ENCODE data around the gene PAM. TPM values are rescaled to one million over a fixed set of nuclear protein-coding genes. Genes with fewer than 3 reads are reported as not detected.

Gene PAM
- total and polyA plus RNA-seq, 7 donors: 14.3 to 261 (median 198) TPM

DNA sequence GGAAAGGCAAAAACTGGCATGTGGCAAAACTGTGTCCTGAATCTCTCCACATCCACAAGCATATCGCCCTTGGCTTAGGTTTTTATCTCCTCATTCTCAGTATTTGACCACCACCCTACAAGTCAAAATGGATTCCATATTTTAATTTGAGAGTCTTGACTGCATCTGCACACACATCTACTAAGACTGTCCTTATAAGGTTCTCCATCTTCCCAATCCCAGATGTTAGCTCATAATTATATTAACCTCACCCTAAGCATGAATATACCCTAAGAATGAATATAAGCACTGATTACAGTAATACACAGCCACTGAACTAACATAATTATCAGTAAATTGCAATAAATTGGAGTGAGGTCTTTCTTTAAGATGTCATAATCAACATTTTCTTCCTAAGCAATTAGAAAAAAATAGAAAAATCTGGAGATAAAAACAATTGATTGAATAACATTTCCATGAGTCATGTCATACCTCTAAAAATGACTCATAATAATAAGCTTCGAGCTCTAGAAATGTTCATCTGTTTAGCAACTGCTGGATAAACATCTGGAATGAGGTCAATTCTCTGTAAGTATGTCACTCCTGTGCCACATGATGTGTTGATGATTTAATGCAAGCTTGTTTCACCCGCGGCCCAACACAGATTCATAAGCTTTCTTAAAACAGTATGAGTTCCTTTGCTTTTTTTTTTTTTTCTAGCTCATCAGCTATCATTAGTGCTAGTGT is 39.9 kb upstream of the PAM start:
- Histone ChIP-seq H3K27me3 (no peaks in the 10 kb centered on the region), H3K27ac (peak overlapping the region in 1 of 4 donors; percentile 45), H3K36me3 (no peaks in the 10 kb centered on the region), H3K9me3 (no peaks in the 10 kb centered on the region), H3K4me3 (no peak overlapping the region), H3K4me1 (peaks cover 0 to 14% (median 0%) of the 10 kb centered on the region in 4 donors)
- intact Hi-C loops (cut with DNase I): no loop called here
- TF ChIP-seq POLR2AphosphoS5 (IDR thresholded peaks at IDR 0.05): peak in 1 of 4 donors; percentile 17
- TF ChIP-seq, protein P1, sequence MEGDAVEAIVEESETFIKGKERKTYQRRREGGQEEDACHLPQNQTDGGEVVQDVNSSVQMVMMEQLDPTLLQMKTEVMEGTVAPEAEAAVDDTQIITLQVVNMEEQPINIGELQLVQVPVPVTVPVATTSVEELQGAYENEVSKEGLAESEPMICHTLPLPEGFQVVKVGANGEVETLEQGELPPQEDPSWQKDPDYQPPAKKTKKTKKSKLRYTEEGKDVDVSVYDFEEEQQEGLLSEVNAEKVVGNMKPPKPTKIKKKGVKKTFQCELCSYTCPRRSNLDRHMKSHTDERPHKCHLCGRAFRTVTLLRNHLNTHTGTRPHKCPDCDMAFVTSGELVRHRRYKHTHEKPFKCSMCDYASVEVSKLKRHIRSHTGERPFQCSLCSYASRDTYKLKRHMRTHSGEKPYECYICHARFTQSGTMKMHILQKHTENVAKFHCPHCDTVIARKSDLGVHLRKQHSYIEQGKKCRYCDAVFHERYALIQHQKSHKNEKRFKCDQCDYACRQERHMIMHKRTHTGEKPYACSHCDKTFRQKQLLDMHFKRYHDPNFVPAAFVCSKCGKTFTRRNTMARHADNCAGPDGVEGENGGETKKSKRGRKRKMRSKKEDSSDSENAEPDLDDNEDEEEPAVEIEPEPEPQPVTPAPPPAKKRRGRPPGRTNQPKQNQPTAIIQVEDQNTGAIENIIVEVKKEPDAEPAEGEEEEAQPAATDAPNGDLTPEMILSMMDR (IDR thresholded peaks at IDR 0.05): no peak
- DNase-seq: no peak
- WGBS, 2 donors: 75 to 80% methylated on average over 4 of the region's 4 CpGs

DNA sequence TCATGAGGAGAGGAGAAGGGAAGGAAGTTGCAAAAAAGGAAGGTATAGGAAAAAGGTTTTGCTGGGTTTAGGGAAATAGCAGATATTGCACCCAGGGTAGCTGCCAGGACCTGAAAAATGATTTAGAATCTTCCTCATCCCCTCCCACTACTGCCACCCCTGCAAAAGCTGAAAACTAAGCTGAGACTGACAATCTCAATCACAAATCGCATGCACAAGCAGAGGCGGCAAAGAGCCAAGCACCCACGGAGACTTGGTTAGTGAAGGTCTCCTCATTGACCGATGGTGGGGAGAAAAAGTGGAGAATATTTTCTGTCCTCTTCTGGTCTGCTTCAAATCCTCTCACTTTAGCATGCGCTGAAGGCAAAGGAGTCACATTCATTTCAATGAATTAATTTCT is 39.1 kb upstream of the PAM start:
- no peak for DNase-seq
- intact Hi-C loops (cut with DNase I): no loop called here
- Histone ChIP-seq H3K9me3 (no peaks in the 10 kb centered on the region), H3K4me1 (peaks cover 0 to 14% (median 0%) of the 10 kb centered on the region in 4 donors), H3K27me3 (no peaks in the 10 kb centered on the region), H3K4me3 (no peak overlapping the region), H3K36me3 (no peaks in the 10 kb centered on the region), H3K27ac (no peak overlapping the region)
- 96 to 98% methylated on average over 5 of the region's 5 CpGs for whole genome bisulfite sequencing, 2 donors
- TF ChIP-seq EP300 (IDR thresholded peaks at IDR 0.05) (no peak), POLR2A (IDR thresholded peaks at IDR 0.05) (no peak), POLR2AphosphoS5 (IDR thresholded peaks at IDR 0.05) (no peak)
- TF ChIP-seq, protein P1 (IDR thresholded peaks at IDR 0.05): no peak

DNA sequence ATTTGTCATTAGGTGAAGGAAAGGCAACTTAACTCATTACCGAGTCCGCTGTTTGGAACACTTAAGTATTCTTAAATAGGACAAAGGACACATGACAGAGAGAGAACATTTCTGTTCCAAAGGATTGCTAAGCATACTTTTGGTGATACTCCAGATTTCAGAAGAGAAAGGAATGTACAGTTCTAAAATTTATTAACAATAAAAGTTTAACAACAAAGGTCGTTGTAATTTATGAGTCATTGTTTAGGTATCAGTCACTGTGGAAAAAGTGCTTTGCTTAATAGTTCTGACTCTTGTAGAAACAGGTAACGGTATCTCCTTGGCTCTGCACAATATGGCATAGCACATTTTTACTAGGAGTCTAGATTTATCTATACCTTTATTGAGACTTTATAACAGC is 36.3 kb upstream of the PAM start:
- TF ChIP-seq, protein P1 (IDR thresholded peaks at IDR 0.05): no peak
- TF ChIP-seq EP300 (IDR thresholded peaks at IDR 0.05) (no peak), POLR2A (IDR thresholded peaks at IDR 0.05) (no peak), POLR2AphosphoS5 (IDR thresholded peaks at IDR 0.05) (no peak)
- no peak overlapping the region for H3K4me3 ChIP-seq
- H3K4me1 ChIP-seq: peaks cover 0 to 14% (median 0%) of the 10 kb centered on the region in 4 donors
- intact Hi-C loops (cut with DNase I): no loop called here
- H3K27me3 ChIP-seq: no peaks in the 10 kb centered on the region
- no peaks in the 10 kb centered on the region for H3K36me3 ChIP-seq
- no peaks in the 10 kb centered on the region for H3K9me3 ChIP-seq
- WGBS, 2 donors: 64 to 75% methylated on average over 4 of the region's 4 CpGs
- no peak for DNase-seq
- no peak overlapping the region for H3K27ac ChIP-seq

DNA sequence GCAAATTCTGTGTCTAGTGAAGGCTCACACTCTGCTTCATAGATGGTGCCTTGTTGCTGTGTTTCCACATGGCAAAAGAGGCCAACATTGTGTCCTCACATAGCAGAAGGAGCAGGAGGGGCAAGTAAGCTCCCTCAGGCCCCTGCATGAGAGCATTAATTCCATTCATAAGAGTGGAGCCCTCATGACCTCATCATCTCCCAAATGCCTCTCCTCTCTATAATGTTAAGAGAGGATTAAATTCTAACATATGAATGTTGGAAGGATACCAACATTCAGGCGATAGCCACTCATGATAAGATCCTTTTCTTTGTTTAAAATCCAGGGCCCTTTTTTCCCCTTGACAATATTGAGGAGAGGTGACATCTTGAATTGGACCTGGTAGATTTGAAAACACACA is 35.2 kb upstream of the PAM start:
- peaks cover 0 to 14% (median 0%) of the 10 kb centered on the region in 4 donors for H3K4me1 ChIP-seq
- H3K27ac ChIP-seq: no peak overlapping the region
- no peaks in the 10 kb centered on the region for H3K9me3 ChIP-seq
- no peak for TF ChIP-seq EP300 (IDR thresholded peaks at IDR 0.05)
- TF ChIP-seq POLR2AphosphoS5 (IDR thresholded peaks at IDR 0.05): no peak
- TF ChIP-seq, protein P1 (IDR thresholded peaks at IDR 0.05): no peak
- TF ChIP-seq POLR2A (IDR thresholded peaks at IDR 0.05): no peak
- H3K27me3 ChIP-seq: no peaks in the 10 kb centered on the region
- 86 to 93% methylated on average over 1 of the region's 1 CpG for WGBS, 2 donors
- no peaks in the 10 kb centered on the region for H3K36me3 ChIP-seq
- intact Hi-C loops (cut with DNase I): no loop called here
- DNase-seq: no peak
- H3K4me3 ChIP-seq: no peak overlapping the region

DNA sequence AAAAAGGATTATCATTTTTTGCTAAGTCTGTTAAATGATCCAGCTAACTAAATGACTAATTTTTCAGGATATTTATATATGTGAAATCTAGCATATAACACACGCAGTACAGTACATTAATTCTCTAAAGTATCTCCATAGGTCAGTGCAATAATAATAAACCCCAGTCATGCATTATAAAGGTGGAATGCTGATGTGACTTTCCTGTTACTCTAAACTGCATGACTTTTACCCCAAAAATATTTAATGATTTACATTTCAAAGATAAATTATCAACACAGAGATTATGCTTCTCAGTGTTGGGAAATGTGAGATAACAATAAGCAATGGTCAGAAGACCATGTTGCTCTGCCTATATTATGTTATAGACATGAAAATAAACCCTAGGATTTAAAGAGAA is 34.1 kb upstream of the PAM start:
- H3K27ac ChIP-seq: no peak overlapping the region
- H3K36me3 ChIP-seq: no peaks in the 10 kb centered on the region
- H3K4me1 ChIP-seq: peaks cover 0 to 14% (median 0%) of the 10 kb centered on the region in 4 donors
- no peaks in the 10 kb centered on the region for H3K9me3 ChIP-seq
- no peak for DNase-seq
- H3K27me3 ChIP-seq: no peaks in the 10 kb centered on the region
- intact Hi-C loops (cut with DNase I): no loop called here
- H3K4me3 ChIP-seq: no peak overlapping the region
- TF ChIP-seq EP300 (IDR thresholded peaks at IDR 0.05) (no peak), POLR2A (IDR thresholded peaks at IDR 0.05) (no peak), POLR2AphosphoS5 (IDR thresholded peaks at IDR 0.05) (no peak)
- TF ChIP-seq, protein P1 (IDR thresholded peaks at IDR 0.05): no peak
- WGBS, 2 donors: 66 to 80% methylated on average over 1 of the region's 1 CpG
